ENCODE measurements around the gene SLCO1B3. TPM values are rescaled to one million over a fixed set of nuclear protein-coding genes. Genes with fewer than 3 reads are reported as not detected.
"Not testable (repeated sequence)": the region's sequence is repeated elsewhere in the genome, so short reads cannot be mapped to it uniquely, and the experiment has no call there.

Gene SLCO1B3
- not detected for polyA plus RNA-seq (ENCODE audit: insufficient read length in 3 of 3)

GRCh38 chr12:20810487-20810886 lies at the start of gene SLCO1B3:
Gene SLCO1B3 (plus strand): TSS chr12:20810705. CDS start chr12:20815739, 5,034 bp downstream.
- no peak for DNase-seq (ENCODE audit: low read depth in 3 of 3, low spot score in 2 of 3)

DNA sequence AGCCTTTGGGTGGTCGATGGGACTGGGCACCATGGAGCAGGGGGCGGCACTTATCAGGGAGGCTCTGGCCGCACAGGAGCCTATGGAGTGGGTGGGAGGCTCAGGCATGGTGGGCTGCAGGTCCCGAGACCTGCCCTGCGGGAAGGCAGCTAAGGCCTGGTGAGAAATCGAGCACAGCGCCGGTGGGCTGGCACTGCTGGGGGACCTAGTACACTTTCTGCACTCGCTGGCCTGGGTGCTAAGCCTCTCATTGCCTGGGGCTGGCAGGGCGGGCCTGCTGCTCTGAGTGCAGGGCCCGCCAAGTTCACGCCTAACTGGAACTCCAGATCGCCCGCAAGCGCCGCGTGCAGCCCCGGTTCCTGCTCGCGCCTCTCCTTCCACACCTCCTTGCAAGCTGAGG lies 33.1 kb upstream of the SLCO1B3 start:
- no peak for DNase-seq (ENCODE audit: low read depth in 3 of 3, low spot score in 2 of 3)

DNA sequence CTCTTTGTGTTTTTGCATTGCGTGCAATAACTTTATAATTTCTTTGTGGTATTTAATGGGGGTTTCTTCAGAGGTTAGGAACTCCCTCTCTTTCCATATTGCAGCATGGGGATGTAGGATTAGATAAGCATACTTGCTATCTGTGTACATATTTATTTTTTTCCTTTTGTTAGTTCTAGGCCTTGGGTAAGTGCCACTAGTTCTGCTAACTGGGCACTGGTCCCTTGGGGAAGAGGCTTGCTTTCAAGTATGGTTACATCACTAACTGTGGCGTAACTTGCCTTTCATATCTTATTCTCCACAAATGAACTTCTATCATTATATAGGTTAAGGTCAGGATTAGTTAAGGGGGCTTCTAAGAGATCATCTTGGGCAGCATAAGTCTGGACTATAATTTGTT lies 31.5 kb upstream of the SLCO1B3 start:
- no peak for DNase-seq (ENCODE audit: low read depth in 3 of 3, low spot score in 2 of 3)

- not testable (repeated sequence) for DNase-seq (ENCODE audit: low read depth in 3 of 3, low spot score in 2 of 3)
Measured at GRCh38 chr12:20779971-20780370, 30.5 kb upstream of the SLCO1B3 start.

DNA sequence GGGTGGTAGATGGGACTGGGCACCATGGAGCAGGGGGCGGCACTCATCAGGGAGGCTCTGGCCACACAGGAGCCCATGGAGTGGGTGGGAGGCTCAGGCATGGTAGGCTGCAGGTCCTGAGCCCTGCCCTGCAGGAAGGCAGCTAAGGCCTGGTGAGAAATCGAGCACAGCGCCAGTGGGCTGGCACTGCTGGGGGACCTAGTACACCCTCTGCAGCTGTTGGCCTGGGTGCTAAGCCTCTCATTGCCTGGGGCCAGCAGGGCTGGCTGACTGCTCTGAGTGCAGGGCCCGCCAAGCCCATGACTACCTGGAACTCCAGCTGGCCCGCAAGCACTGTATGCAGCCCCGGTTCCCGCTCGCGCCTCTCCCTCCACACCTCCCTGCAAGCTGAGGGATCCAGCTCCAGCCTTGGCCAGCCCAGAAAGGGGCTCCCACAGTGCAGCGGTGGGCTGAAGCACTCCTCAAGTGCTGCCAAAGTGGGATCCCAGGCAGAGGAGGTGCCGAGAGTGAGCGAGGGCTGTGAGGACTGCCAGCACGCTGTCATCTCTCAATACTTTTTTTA lies 26.6 kb upstream of the SLCO1B3 start:
- not testable (repeated sequence) for DNase-seq (ENCODE audit: low read depth in 3 of 3, low spot score in 2 of 3)

DNA sequence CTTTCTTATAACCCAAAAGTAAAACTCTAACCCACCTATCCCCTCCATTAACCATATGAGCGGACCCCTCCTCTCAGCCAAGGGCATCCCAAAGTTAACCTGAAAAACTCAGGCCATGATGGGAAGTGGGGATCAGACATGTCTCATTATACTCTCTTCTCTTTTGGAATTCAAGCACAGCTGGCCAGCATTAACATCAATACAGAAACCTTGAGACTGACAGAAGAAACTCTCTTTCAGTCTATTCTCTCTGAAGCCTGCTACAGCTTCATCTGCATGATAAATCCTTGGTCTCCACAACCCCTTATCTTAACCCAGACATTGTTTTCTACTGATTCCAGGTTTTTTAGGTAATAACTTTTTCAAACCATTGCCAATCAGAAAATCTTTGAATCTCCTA lies 17.5 kb upstream of the SLCO1B3 start:
- DNase-seq (ENCODE audit: low read depth in 3 of 3, low spot score in 2 of 3), result no peak

DNA sequence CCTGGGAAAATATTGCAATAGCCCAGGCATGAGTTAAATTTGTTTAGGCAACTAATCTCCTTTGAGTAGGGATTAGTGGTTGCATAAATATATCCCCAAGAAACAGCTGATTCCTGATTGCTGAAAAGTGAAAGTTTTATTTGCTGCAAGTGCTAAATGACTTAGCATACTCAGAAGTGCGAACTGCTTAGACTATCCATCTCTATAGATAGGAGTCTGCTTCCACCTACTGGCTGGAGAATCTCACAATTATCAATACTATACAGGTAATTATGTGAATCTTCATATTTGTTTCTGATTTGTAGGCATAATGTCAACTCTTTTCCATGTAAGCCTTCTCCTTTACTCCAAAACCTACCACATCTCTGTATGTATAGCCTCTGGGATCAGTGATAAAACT lies 12.0 kb upstream of the SLCO1B3 start:
- peak in 1 of 3 donors; percentile 4 for DNase-seq (ENCODE audit: low read depth in 3 of 3, low spot score in 2 of 3)

DNA sequence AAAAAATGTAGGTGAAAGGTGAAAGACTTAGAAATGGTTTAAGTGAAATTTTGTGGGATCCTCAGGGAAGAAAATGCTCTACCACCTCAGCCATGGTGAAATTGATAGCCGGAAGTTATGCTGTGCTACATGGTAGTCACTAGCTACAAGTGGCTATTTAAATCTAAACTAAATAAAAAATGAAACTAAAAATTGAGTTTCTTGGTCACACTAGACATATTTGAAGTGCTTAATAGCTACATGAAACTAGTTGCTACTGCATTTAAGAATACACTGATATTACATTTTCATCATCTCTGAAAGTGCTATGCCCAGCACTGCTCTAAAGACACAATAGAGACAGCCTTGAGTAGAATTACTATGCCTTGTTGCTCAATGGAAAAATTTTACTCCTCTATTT lies 10.3 kb upstream of the SLCO1B3 start:
- no peak for DNase-seq (ENCODE audit: low read depth in 3 of 3, low spot score in 2 of 3)

- DNase-seq (ENCODE audit: low read depth in 3 of 3, low spot score in 2 of 3), result no peak
Measured at GRCh38 chr12:20801035-20801434, 9.5 kb upstream of the SLCO1B3 start.

DNA sequence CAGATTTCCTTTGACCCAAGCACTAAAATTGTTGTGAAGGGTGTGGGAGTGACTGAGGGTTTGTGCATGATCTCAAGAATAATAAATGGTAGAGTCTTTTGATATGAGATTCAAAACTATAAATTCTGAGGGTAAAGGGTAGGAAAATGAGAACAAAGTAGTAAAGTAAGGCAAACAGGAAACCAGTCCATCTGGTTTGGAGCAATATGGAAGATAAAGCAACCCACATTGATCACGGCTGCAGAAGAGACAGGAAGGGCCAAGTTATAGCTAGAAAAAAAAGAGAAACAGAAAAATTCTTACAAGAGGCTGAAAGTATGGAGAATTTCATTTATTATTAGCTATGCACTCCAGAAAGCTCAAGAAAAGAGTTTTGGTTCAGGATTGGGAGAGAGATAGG lies 4.6 kb upstream of the SLCO1B3 start:
- no peak for DNase-seq (ENCODE audit: low read depth in 3 of 3, low spot score in 2 of 3)

- no peak for DNase-seq (ENCODE audit: low read depth in 3 of 3, low spot score in 2 of 3)
Measured at GRCh38 chr12:20807192-20808080, 3.1 kb upstream of the SLCO1B3 start.

GRCh38 chr12:20808521-20808920 lies 2.0 kb upstream of the SLCO1B3 start:
- DNase-seq (ENCODE audit: low read depth in 3 of 3, low spot score in 2 of 3), result no peak

GRCh38 chr12:20815574-20815973 lies 5.1 kb downstream of the SLCO1B3 start:
- DNase-seq (ENCODE audit: low read depth in 3 of 3, low spot score in 2 of 3), result no peak

- DNase-seq (ENCODE audit: low read depth in 3 of 3, low spot score in 2 of 3), result no peak
Measured at GRCh38 chr12:20822415-20822814, 11.9 kb downstream of the SLCO1B3 start.

- no peak for DNase-seq (ENCODE audit: low read depth in 3 of 3, low spot score in 2 of 3)
Measured at GRCh38 chr12:20822925-20823324, 12.4 kb downstream of the SLCO1B3 start.

GRCh38 chr12:20829919-20830318 lies 19.4 kb downstream of the SLCO1B3 start:
- DNase-seq (ENCODE audit: low read depth in 3 of 3, low spot score in 2 of 3), result no peak

- DNase-seq (ENCODE audit: low read depth in 3 of 3, low spot score in 2 of 3), result no peak
Measured at GRCh38 chr12:20830456-20830855, 20.0 kb downstream of the SLCO1B3 start.

DNA sequence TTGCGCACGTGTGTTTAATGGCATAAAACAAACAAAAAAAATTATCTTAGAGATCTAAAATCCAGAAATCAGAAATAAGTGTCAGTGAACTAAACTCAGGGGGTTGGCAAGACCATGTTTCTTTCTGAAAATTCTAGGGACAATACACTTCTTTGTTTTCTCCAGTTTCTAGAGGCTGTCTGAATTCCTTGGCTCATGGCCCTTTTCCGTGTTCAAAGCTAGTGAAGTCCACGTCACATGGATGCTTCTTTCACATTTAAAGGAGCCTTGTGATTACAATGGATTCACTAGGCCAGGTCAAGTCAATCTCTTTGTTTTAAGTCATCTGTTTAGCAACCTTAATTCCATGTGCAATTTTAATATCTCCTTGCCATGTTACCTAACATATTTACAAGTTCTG lies 22.4 kb downstream of the SLCO1B3 start:
- DNase-seq (ENCODE audit: low read depth in 3 of 3, low spot score in 2 of 3), result no peak

- DNase-seq (ENCODE audit: low read depth in 3 of 3, low spot score in 2 of 3), result no peak
Measured at GRCh38 chr12:20852649-20853048, 42.1 kb downstream of the SLCO1B3 start.

DNA sequence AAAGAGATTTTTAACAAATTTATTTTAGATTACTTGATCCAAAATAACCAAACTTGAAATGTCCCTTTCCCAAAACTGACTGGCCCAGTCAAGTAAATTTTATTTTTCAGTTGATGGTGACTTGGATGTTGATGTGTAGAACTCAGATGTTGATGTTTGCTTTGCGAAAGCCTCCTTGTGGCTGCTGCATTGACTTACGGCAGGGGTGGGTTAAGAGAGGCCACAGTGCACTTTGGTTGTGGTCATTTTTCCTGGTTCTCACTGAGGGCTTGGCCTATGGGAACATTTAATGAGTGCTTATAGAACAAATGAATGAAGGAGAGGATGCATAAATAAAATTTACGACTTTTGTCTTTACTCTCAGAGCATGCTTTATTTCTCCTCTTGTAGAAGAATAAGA lies 52.6 kb downstream of the SLCO1B3 start:
- DNase-seq (ENCODE audit: low read depth in 3 of 3, low spot score in 2 of 3), result no peak

DNA sequence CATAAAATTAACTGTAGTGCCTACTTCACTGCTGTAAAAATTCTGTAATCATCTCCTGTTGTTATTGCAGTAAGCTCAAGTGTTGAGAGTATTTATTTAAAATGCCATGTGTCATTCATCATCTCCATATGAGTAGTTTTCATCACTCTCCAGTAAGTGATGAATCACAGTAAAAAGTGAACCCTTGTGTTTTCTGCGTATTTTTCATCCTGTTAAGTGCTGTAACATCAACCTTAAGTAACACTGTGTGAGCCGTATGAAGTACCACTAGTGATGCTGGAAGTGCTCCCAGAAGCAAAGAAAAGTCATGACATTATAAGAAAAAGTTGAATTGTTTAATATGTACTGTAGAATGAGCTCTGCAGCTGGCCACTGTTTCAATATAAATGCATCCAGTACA lies 55.4 kb downstream of the SLCO1B3 start:
- no peak for DNase-seq (ENCODE audit: low read depth in 3 of 3, low spot score in 2 of 3)

- no peak for DNase-seq (ENCODE audit: low read depth in 3 of 3, low spot score in 2 of 3)
Measured at GRCh38 chr12:20868277-20868676, 57.8 kb downstream of the SLCO1B3 start.
